ENCODE results near the gene NCOR1. TPM values are rescaled to one million over a fixed set of nuclear protein-coding genes. Genes with fewer than 3 reads are reported as not detected.

The NCOR1 gene
- total RNA-seq, 1 experiment from 2014 or later: 83.8 TPM

GRCh38 chr17:16251043-16251442, 35.7 kb upstream of the NCOR1 start:
- Histone ChIP-seq H3K4me1 (ENCODE audit: control insufficient read depth, insufficient read depth, low read length) (peaks cover 3% of the 10 kb centered on the region; the same call in 1 of the 2 replicates), H3K9me3 (ENCODE audit: control insufficient read depth, insufficient read depth, low read depth, low read length) (no peaks in the 10 kb centered on the region), H3K36me3 (ENCODE audit: control insufficient read depth, insufficient read depth, low read length) (no peaks in the 10 kb centered on the region), H3K27ac (ENCODE audit: low read length) (no peak overlapping the region), H3K4me3 (ENCODE audit: low read depth in 2 of 2, low read length in 2 of 2) (no peak overlapping the region), H3K27me3 (ENCODE audit: control insufficient read depth, insufficient read depth, low read length) (no peaks in the 10 kb centered on the region)
- ChIA-PET POLR2A (no interaction called here), CTCF (no interaction called here)
- no TSS peak for BruUV-seq (replicated peaks)
- DNase-seq (ENCODE audit: low read depth, low spot score) (no peak), ATAC-seq (no peak)
- TF ChIP-seq TCF7L2 (IDR thresholded peaks at IDR 0.05; ENCODE audit: low read depth, low read length) (no peak), SIN3A (IDR thresholded peaks at IDR 0.05; ENCODE audit: borderline replicate concordance, insufficient read depth, low read depth, low read length) (no peak), POLR2AphosphoS5 (IDR thresholded peaks at IDR 0.05; ENCODE audit: low read depth, low read length) (no peak), REST (IDR thresholded peaks at IDR 0.05; ENCODE audit: insufficient read depth in 1 of 2, low read depth in 2 of 2, low read length in 1 of 2) (no peak)
- intact Hi-C loops (cut with micrococcal nuclease; ENCODE audit: unreplicated experiment): no loop called here
- in situ Hi-C loops (cut with HindIII; ENCODE audit: low pct_unique_long_range_greater_than_20kb, low sequenced_read_pairs): no loop called here

- intact Hi-C loops (cut with micrococcal nuclease; ENCODE audit: unreplicated experiment): no loop called here
- Histone ChIP-seq H3K27me3 (ENCODE audit: control insufficient read depth, insufficient read depth, low read length) (no peaks in the 10 kb centered on the region), H3K4me1 (ENCODE audit: control insufficient read depth, insufficient read depth, low read length) (no peaks in the 10 kb centered on the region), H3K4me3 (ENCODE audit: low read depth in 2 of 2, low read length in 2 of 2) (no peak overlapping the region), H3K27ac (ENCODE audit: low read length) (peak overlapping the region; percentile 1; the same call in 1 of the 2 replicates), H3K36me3 (ENCODE audit: control insufficient read depth, insufficient read depth, low read length) (no peaks in the 10 kb centered on the region), H3K9me3 (ENCODE audit: control insufficient read depth, insufficient read depth, low read depth, low read length) (no peaks in the 10 kb centered on the region)
- POLR2A ChIA-PET: no interaction called here
- in situ Hi-C loops (cut with HindIII; ENCODE audit: low pct_unique_long_range_greater_than_20kb, low sequenced_read_pairs): no loop called here
- ATAC-seq: no peak
- no peak for DNase-seq (ENCODE audit: low read depth, low spot score)
- CTCF ChIA-PET: no interaction called here
- TF ChIP-seq SIN3A (IDR thresholded peaks at IDR 0.05; ENCODE audit: borderline replicate concordance, insufficient read depth, low read depth, low read length): no peak
- no peak for TF ChIP-seq CTCF (IDR thresholded peaks at IDR 0.05)
- TF ChIP-seq POLR2AphosphoS5 (IDR thresholded peaks at IDR 0.05; ENCODE audit: low read depth, low read length): no peak
- BruUV-seq (replicated peaks): no TSS peak
Measured at GRCh38 chr17:16250635-16251034, 35.3 kb upstream of the NCOR1 start.

GRCh38 chr17:16247586-16247984, 32.3 kb upstream of the NCOR1 start:
- Histone ChIP-seq H3K4me3 (ENCODE audit: low read depth in 2 of 2, low read length in 2 of 2) (no peak overlapping the region), H3K27ac (ENCODE audit: low read length) (no peak overlapping the region), H3K4me1 (ENCODE audit: control insufficient read depth, insufficient read depth, low read length) (no peaks in the 10 kb centered on the region), H3K9me3 (ENCODE audit: control insufficient read depth, insufficient read depth, low read depth, low read length) (no peaks in the 10 kb centered on the region), H3K27me3 (ENCODE audit: control insufficient read depth, insufficient read depth, low read length) (no peaks in the 10 kb centered on the region), H3K36me3 (ENCODE audit: control insufficient read depth, insufficient read depth, low read length) (no peaks in the 10 kb centered on the region)
- intact Hi-C loops (cut with micrococcal nuclease; ENCODE audit: unreplicated experiment) (no loop called here), in situ Hi-C loops (cut with HindIII; ENCODE audit: low pct_unique_long_range_greater_than_20kb, low sequenced_read_pairs) (no loop called here)
- ATAC-seq (no peak), DNase-seq (ENCODE audit: low read depth, low spot score) (no peak)
- TF ChIP-seq TCF7L2 (IDR thresholded peaks at IDR 0.05; ENCODE audit: low read depth, low read length) (no peak), SIN3A (IDR thresholded peaks at IDR 0.05; ENCODE audit: borderline replicate concordance, insufficient read depth, low read depth, low read length) (no peak), CTCF (IDR thresholded peaks at IDR 0.05) (no peak), POLR2AphosphoS5 (IDR thresholded peaks at IDR 0.05; ENCODE audit: low read depth, low read length) (no peak), REST (IDR thresholded peaks at IDR 0.05; ENCODE audit: insufficient read depth in 1 of 2, low read depth in 2 of 2, low read length in 1 of 2) (no peak)
- no TSS peak for BruUV-seq (replicated peaks)
- POLR2A ChIA-PET: no interaction called here
- CTCF ChIA-PET: no interaction called here
